ENCODE measurements around the gene MICA.

DNA sequence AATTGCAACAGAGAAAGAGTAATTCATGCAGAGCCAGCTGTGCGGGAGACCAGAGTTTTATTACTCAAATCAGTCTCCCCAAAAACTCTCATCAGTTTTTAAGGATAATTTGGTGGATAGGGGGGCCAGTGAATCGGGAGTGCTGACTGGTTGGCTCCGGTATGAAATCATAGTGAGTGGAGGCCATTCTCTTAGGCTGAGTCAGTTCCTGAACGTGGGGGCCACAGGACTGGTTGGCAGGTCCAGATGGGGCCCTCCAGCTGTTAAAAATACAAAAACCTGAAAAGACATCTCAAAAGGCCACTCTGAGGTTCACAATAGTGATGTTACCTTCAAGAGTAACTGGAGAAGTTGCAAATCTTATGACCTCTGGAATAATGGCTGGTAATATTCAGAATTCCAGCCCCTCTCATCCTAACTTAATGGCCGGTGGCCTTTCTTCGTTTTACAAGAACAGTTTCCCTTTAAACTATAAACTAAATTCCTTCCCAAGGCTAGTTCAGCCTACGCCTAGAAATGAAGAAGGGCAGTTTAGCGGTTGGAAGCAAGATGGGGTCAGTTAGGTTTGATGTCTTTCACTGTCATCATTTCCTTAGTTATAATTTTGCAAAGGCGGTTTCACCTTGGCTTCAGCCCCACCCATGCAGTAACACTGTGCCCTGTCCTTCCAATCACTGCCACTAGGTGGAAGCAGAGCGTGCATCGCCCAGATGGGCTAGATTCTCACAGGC, 6.8 kb upstream of the MICA start:
- TF ChIP-seq, protein P1, sequence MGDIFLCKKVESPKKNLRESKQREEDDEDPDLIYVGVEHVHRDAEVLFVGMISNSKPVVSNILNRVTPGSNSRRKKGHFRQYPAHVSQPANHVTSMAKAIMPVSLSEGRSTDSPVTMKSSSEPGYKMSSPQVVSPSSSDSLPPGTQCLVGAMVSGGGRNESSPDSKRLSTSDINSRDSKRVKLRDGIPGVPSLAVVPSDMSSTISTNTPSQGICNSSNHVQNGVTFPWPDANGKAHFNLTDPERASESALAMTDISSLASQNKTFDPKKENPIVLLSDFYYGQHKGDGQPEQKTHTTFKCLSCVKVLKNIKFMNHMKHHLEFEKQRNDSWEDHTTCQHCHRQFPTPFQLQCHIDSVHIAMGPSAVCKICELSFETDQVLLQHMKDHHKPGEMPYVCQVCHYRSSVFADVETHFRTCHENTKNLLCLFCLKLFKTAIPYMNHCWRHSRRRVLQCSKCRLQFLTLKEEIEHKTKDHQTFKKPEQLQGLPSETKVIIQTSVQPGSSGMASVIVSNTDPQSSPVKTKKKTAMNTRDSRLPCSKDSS (IDR thresholded peaks at IDR 0.05; ENCODE audit: low read depth, partially characterized antibody), result no peak
- TF ChIP-seq, protein P2, sequence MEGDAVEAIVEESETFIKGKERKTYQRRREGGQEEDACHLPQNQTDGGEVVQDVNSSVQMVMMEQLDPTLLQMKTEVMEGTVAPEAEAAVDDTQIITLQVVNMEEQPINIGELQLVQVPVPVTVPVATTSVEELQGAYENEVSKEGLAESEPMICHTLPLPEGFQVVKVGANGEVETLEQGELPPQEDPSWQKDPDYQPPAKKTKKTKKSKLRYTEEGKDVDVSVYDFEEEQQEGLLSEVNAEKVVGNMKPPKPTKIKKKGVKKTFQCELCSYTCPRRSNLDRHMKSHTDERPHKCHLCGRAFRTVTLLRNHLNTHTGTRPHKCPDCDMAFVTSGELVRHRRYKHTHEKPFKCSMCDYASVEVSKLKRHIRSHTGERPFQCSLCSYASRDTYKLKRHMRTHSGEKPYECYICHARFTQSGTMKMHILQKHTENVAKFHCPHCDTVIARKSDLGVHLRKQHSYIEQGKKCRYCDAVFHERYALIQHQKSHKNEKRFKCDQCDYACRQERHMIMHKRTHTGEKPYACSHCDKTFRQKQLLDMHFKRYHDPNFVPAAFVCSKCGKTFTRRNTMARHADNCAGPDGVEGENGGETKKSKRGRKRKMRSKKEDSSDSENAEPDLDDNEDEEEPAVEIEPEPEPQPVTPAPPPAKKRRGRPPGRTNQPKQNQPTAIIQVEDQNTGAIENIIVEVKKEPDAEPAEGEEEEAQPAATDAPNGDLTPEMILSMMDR (IDR thresholded peaks at IDR 0.05 in 2 of 3, conservative IDR thresholded peaks at IDR 0.05 in 1 of 3; ENCODE audit: insufficient read depth in 2 of 3, low read depth in 1 of 3, low read length in 3 of 3), result peak; percentile 87 to 91 (median 90)
- TF ChIP-seq ZNF140 (CRISPR knock-in tag; IDR thresholded peaks at IDR 0.05) (no peak), NR2C1 (IDR thresholded peaks at IDR 0.05) (no peak), NR2C1 (tag; IDR thresholded peaks at IDR 0.05) (peak; percentile 87), MAFG (tag; conservative IDR thresholded peaks at IDR 0.05) (no peak), EZH2 (IDR thresholded peaks at IDR 0.05; ENCODE audit: borderline replicate concordance, low read depth, low read length) (no peak), ZNF57 (CRISPR knock-in tag; IDR thresholded peaks at IDR 0.05) (no peak), SUPT5H (IDR thresholded peaks at IDR 0.05) (no peak), SIN3A (IDR thresholded peaks at IDR 0.05; ENCODE audit: borderline replicate concordance in 2 of 2, control insufficient read depth in 1 of 2, low read depth in 2 of 2, low read length in 2 of 2) (no peak)
- TF ChIP-seq, protein P3, sequence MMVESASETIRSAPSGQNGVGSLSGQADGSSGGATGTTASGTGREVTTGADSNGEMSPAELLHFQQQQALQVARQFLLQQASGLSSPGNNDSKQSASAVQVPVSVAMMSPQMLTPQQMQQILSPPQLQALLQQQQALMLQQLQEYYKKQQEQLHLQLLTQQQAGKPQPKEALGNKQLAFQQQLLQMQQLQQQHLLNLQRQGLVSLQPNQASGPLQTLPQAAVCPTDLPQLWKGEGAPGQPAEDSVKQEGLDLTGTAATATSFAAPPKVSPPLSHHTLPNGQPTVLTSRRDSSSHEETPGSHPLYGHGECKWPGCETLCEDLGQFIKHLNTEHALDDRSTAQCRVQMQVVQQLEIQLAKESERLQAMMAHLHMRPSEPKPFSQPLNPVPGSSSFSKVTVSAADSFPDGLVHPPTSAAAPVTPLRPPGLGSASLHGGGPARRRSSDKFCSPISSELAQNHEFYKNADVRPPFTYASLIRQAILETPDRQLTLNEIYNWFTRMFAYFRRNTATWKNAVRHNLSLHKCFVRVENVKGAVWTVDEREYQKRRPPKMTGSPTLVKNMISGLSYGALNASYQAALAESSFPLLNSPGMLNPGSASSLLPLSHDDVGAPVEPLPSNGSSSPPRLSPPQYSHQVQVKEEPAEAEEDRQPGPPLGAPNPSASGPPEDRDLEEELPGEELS (CRISPR knock-in tag; IDR thresholded peaks at IDR 0.05; ENCODE audit: borderline replicate concordance), result no peak
